GM21529 (cell line): ENCODE data around the gene MAP3K12.
"Not testable (repeated sequence)": the region's sequence is repeated elsewhere in the genome, so short reads cannot be mapped to it uniquely, and the experiment has no call there.

ENCODE experiments used
- ATAC-seq: cut with Tn5 transposase; IDR thresholded peaks from one replicate; pipeline ENCODE4 v1.9.1; 2021; ENCODE audit not compliant: unreplicated experiment

The MAP3K12 gene

GRCh38 chr12:53443955-53444354 is 55.3 kb downstream of the MAP3K12 start:
- no peak for ATAC-seq

GRCh38 chr12:53441040-53441833 is 58.0 kb downstream of the MAP3K12 start, which contains the start of gene PRR13:
PRR13 (plus strand) TSS chr12:53441734; CDS start chr12:53442715, 981 bp downstream.
- peak; percentile 99 for ATAC-seq

DNA sequence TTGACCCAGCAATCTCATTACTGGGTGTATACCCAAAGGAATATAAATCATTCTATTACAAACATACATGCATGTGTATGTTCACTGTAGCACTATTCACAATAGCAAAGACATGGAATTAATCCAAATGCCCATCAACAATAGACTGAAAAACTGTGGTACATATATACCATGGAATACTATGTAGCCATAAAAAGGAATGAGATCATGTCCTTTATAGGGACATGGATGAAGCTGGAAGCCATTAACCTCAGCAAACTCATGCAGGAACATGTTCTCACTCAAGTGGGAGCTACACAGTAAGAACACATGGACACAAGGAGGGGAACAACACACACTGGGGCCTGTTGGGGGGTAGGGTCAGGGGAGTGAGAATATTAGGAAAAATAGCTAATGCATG is 59.7 kb downstream of the MAP3K12 start:
- not testable (repeated sequence) for ATAC-seq

GRCh38 chr12:53435326-53435725 is 63.9 kb downstream of the MAP3K12 start:
- ATAC-seq = not testable (repeated sequence)

DNA sequence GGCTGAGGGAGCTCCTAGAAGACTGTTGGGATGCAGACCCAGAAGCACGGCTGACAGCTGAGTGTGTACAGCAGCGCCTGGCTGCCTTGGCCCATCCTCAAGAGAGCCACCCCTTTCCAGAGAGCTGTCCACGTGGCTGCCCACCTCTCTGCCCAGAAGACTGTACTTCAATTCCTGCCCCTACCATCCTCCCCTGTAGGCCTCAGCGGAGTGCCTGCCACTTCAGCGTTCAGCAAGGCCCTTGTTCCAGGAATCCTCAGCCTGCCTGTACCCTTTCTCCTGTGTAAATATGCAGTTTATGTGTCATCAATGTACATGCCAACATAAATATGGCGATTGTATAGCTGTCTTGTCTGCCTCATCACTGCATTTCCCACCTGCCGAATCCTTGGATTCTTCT is 68.1 kb downstream of the MAP3K12 start:
- ATAC-seq = no peak

DNA sequence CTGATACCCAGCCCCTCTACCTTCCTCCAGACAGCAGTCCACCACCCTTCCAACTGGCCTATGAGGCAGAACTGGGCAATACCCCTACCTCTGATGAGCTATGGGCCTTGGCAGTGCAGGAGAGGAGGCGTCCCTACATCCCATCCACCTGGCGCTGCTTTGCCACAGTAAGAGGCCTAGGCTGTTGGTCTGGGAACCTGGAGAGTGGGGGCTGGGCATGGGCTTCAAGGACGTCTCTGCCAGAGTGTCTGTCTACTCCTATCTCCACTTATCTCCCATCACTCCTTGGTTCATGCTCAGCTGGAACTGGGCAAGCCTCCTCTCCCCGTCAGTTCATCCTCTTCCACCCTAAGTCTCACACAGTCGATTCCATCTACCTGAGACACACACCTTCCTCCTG is 69.1 kb downstream of the MAP3K12 start:
- no peak for ATAC-seq
